Fibroblast of pulmonary artery (primary cell): ENCODE data around the gene ABCB6.
"Not testable (repeated sequence)": the region's sequence is repeated elsewhere in the genome, so short reads cannot be mapped to it uniquely, and the experiment has no call there.

Source experiments
- DNase-seq: peaks from one replicate; pipeline ENCODE4 v3.0.0-alpha.2; 2010; ENCODE audit warnings: low read depth
- H3K4me3 ChIP-seq: replicated peaks from 2 replicates; pipeline ENCODE4 v1.5.1; 2011; ENCODE audit warnings: low read depth, mild to moderate bottlenecking, control low read depth, low read length, moderate library complexity
- TF ChIP-seq, protein P1 (sequence below): IDR thresholded peaks from 2 replicates; pipeline ENCODE4 v1.5.1; 2011; ENCODE audit warnings: mild to moderate bottlenecking, control low read depth, low read length, inconsistent platforms; ENCODE audit errors: missing control alignments

The ABCB6 gene

DNA sequence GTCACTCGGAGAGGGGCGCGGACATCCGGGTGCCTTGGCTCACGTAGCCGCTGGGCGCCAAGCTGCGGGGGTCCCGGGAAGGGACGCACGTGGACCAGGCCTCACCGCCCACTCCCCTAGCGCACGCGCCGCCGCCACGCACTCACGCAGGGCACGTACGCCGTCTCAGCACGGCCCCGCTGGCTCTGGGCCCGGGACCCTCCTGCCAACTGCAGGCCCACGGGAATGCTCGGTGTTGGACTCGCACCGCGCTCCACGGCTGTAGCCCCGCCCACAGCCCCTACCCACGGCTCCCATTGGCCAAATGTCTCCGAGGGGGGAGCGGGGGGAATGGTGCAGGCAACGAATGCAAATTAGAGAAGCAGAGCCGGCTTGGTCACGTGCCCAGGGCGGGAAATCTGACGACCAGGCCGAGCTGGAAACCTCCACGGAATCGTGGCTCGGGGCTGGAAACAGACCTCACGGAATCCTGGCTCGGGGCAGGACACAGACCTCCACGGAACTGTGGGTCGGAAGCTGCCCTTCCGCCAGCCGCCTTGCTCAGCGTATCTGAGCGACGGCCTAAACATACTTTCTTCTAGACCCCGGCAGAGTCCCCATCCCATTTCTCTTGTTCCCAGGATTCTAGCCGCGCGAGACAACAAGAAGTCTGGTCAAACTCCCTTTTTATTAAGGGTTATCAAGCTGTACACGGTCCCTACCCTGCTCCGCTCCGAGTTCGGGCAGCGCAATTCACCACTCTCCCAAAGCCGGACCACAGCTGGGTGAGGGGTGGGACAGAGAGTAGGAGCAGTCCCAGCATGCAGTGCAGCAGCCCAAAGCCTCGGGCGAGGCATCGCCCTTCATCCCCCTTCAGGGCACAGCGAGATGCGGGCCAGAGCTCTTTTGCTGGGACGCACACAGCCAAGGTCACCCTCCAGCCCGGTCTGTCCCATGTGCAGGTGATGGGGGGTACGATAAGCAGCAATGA, at the start of gene ABCB6:
TSS of gene ABCB6 (minus strand) at position 227 of the 970 bp plus-strand sequence. CDS start 285 bp downstream, outside the sequence.
- TF ChIP-seq, protein P1, sequence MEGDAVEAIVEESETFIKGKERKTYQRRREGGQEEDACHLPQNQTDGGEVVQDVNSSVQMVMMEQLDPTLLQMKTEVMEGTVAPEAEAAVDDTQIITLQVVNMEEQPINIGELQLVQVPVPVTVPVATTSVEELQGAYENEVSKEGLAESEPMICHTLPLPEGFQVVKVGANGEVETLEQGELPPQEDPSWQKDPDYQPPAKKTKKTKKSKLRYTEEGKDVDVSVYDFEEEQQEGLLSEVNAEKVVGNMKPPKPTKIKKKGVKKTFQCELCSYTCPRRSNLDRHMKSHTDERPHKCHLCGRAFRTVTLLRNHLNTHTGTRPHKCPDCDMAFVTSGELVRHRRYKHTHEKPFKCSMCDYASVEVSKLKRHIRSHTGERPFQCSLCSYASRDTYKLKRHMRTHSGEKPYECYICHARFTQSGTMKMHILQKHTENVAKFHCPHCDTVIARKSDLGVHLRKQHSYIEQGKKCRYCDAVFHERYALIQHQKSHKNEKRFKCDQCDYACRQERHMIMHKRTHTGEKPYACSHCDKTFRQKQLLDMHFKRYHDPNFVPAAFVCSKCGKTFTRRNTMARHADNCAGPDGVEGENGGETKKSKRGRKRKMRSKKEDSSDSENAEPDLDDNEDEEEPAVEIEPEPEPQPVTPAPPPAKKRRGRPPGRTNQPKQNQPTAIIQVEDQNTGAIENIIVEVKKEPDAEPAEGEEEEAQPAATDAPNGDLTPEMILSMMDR, result no peak
- H3K4me3 ChIP-seq, result peak within 1 kb of the TSS; percentile 63
- peak; percentile 96 for DNase-seq

DNA sequence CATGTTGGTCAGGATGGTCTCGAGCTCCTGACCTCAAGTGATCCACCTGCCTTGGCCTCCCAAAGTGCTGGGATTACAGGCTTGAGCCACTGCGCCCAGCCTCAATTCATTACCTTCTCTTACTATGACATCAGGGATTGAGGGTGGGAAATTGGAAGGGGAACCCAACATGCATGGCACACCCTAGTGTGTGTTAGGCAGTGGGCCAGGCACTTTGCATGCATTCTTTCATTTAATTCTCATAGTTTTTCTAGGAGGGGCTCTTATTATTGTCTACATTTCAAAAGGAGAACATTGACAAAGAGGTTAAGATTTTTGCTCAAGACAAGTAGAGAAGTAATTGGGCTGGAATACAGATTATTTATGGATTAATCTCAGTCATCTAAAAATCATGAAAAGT, 49.5 kb upstream of the ABCB6 start:
- DNase-seq, result no peak
- H3K4me3 ChIP-seq, result no peak overlapping the region
- TF ChIP-seq, protein P1, result no peak

DNA sequence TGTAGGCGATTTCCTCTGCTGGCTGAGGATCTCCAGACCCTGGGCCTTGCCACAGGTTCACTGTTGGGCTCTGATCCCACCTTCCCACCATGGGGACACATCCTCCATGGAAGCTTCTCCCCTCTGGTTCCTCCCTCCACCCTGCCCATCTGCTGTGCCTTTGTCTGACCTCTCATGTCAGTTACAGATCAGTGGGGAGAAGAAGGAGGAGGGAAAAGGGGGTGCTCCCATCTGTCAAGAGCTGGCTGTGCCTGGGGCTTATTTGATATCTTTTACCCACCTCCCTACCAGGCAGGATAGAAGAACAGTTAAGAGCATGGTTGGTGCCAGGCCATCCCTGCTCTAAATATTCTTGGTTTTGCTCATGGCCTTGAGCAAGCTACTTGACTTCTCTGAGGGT, 48.1 kb upstream of the ABCB6 start:
- no peak overlapping the region for H3K4me3 ChIP-seq
- DNase-seq, result no peak
- TF ChIP-seq, protein P1, result no peak

DNA sequence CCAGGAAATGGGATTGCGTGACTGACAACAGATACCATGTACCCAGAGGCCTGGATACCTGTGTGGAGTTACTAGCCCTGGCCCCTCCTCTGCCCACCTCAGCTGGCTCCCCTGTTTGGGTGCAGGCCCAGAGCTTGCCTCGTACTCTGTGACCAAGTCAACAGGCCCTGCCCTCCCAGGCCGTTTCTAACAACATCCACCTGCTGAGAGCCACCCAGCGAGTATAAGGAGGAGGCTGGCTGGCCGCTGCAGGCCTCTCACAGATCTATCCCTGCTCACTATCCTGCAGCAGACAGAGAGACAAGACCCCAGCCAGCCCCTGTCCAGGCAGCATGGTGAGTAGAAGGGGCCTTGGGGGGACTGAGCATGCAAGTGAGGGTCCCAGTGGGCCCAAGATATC, 47.5 kb upstream of the ABCB6 start:
- DNase-seq, result no peak
- TF ChIP-seq, protein P1, result no peak
- no peak overlapping the region for H3K4me3 ChIP-seq

DNA sequence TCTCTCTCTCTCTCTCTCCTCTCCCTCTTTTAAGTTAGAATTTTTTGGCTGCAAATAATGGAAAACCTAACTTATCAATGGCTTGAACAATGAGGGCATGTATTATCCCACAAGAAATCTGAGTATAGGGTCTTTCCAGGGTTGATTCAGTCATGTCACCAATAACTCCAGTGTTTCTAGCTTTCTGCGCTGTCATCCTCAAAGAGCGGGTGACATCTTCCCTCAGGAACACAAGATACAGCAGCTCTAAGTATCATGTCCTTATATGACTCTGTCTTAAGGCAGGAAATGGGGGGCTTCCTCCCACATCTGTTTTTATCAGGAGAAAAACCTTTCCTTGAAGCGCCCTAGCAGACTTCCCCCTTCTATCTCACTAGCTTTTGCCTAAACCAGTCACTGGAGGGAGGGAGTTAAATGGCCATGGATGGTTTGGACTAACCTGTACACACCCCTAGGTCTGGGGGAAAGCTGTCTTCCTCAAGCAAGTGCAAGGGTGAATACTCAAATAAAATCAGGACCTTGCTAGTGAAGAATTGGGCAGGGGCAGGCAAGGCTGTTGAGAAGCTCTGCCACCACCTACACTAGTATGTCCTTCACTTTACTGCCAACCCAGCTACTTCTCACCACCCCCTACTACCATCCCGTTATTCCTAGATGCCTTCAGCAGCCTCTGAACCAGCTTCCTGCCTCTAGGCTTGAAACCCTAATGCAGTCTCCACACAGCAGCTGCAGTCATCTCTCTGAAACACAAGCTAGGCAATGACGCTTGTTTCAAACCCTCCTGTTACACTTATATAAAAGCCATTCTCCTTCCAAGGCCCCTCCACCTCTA, 42.5 kb upstream of the ABCB6 start:
- no peak overlapping the region for H3K4me3 ChIP-seq
- no peak for DNase-seq
- TF ChIP-seq, protein P1, result no peak

DNA sequence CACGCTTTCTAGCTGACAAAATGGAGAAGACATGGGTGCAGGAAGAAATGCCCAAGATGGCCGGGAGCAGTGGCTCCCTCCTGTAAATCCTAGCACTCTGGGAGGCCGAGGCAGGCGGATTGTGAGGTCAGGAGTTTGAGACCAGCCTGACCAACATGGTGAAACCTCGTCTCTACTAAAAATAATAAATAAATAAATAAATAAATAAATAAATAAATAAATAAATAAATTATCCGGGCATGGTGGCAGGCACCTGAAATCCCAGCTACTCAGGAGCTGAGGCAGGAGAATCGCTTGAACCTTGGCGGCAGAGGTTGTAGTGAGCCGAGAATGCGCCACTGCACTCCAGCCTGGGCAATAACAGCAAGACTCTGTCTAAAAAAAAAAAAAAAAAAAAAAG, 40.2 kb upstream of the ABCB6 start:
- H3K4me3 ChIP-seq, DNase-seq: not testable (repeated sequence)

DNA sequence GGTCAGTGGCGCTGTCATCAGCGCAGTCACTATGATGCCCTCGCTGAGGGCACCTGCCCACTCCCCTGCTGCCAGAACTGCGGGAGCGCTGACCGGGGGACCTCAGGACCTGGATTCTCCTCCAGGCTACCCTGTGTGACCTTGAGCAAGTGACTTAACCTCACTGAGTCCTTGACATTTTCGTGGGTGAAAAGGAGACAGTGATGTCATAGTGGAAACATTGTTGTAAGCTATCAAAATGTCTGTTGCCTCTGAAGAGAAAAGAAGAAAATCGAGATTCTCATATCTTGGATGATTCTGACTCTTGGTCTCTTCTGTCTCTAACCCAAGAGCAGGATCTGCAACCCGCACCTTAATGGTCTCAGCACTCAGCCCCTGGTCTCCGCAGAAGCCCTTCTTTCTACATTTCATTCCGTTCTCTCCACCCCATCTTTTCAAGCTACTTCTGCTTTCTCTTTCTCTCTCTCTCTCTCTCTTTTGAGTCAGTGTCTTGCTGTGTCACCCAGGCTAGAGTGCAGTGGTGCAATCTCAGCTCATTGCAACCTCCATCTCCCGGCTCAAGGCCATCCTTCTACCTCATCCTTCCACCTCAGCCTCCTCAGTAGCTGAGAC, 35.9 kb upstream of the ABCB6 start:
- no peak for DNase-seq
- TF ChIP-seq, protein P1, result no peak
- H3K4me3 ChIP-seq, result peak overlapping the region; percentile 65
